Hematopoietic multipotent progenitor cell (in vitro differentiated cells): ENCODE data around the gene ZFP36L2. TPM values are rescaled to one million over a fixed set of nuclear protein-coding genes. Genes with fewer than 3 reads are reported as not detected.
A peak's percentile ranks its signal among the peaks of the same experiment; 100 is the strongest.

Experiments used
- DNase-seq, 3 donors: peaks; one replicate each; pipeline ENCODE4 v3.0.0-alpha.2; 2011 to 2015; ENCODE audit warnings: low read depth in 2 of 3, low spot score in 2 of 3
- total RNA-seq: library from RNA; depleted of rRNA; stranded (reverse); fragments of >200 nt; gene quantifications from one replicate; pipeline ENCODE4 v1.2.3, GENCODE V29; 2012

The ZFP36L2 gene
- total RNA-seq, 1 donor: 165 TPM

- no peak for DNase-seq
These were observed 23.6 kb upstream of the ZFP36L2 start for GRCh38 chr2:43250015-43250414.

- no peak for DNase-seq
These were observed 22.2 kb upstream of the ZFP36L2 start for GRCh38 chr2:43248621-43249020.

- DNase-seq: no peak
These were observed 20.2 kb upstream of the ZFP36L2 start for GRCh38 chr2:43246641-43247040.

GRCh38 chr2:43241558-43241957 lies 15.2 kb upstream of the ZFP36L2 start:
- no peak for DNase-seq

GRCh38 chr2:43240766-43241150 lies 14.4 kb upstream of the ZFP36L2 start:
- no peak for DNase-seq

GRCh38 chr2:43239981-43240765 lies 13.8 kb upstream of the ZFP36L2 start:
- DNase-seq: peak in 1 of 3 donors; percentile 39

GRCh38 chr2:43238813-43239212 lies 12.4 kb upstream of the ZFP36L2 start:
- DNase-seq: no peak

GRCh38 chr2:43238176-43238575 lies 11.8 kb upstream of the ZFP36L2 start:
- DNase-seq: no peak

- DNase-seq: no peak
These were observed 7.1 kb upstream of the ZFP36L2 start for GRCh38 chr2:43233218-43234212.

GRCh38 chr2:43230951-43231827 lies 4.8 kb upstream of the ZFP36L2 start:
- no peak for DNase-seq

- no peak for DNase-seq
These were observed 4.0 kb upstream of the ZFP36L2 start for GRCh38 chr2:43230351-43230885.

- no peak for DNase-seq
These were observed 2.6 kb upstream of the ZFP36L2 start for GRCh38 chr2:43228756-43229659.

- peak in 1 of 3 donors; percentile 46 for DNase-seq
These were observed 1.9 kb upstream of the ZFP36L2 start for GRCh38 chr2:43228321-43228751.

- no peak for DNase-seq
These were observed 1.4 kb upstream of the ZFP36L2 start for GRCh38 chr2:43227830-43228281.

- peak in 2 of 3 donors; percentile 79 to 83 for DNase-seq
These were observed 786 bp upstream of the ZFP36L2 start for GRCh38 chr2:43226955-43227829.

- DNase-seq: peak in 2 of 3 donors; percentile 75
These were observed 433 bp downstream of the ZFP36L2 start for GRCh38 chr2:43225788-43226557.

- peak; percentile 60 to 73 (median 68) for DNase-seq
These were observed 1.2 kb downstream of the ZFP36L2 start for GRCh38 chr2:43225093-43225787.
